NCI-H2171 treated with DMSO at 0.1 percent for 48 hours (cell line): Measurements from ENCODE around the gene LTB.

Source experiments
- DNase-seq: peaks from one replicate; lab custom pipeline; 2025; lab: John Stamatoyannopoulos, UW

LTB gene

GRCh38 chr6:31551371-31551770 is 30.9 kb downstream of the LTB start:
- DNase-seq = peak; percentile 13

- DNase-seq = no peak
Observed at GRCh38 chr6:31548544-31548873, 33.7 kb downstream of the LTB start.

GRCh38 chr6:31547727-31548543 is 34.3 kb downstream of the LTB start:
- no peak for DNase-seq

GRCh38 chr6:31546958-31547726 is 35.1 kb downstream of the LTB start, which contains the start of gene NFKBIL1:
NFKBIL1 (plus strand) TSS chr6:31547608; CDS start chr6:31547695, 87 bp downstream.
- DNase-seq = peak; percentile 99

- DNase-seq = peak; percentile 98
Observed at GRCh38 chr6:31546339-31546957, 35.8 kb downstream of the LTB start, which contains the start of gene ATP6V1G2. ATP6V1G2 (minus strand) TSS chr6:31546608; CDS start chr6:31546559, 49 bp downstream.

GRCh38 chr6:31545291-31545690 is 36.9 kb downstream of the LTB start:
- DNase-seq = no peak

- no peak for DNase-seq
Observed at GRCh38 chr6:31544676-31545075, 37.5 kb downstream of the LTB start.

GRCh38 chr6:31543639-31544038 is 38.6 kb downstream of the LTB start:
- no peak for DNase-seq

- DNase-seq = peak; percentile 98
Observed at GRCh38 chr6:31541658-31542521, 40.3 kb downstream of the LTB start, which contains the start of gene DDX39B. DDX39B (minus strand) TSS chr6:31542003; CDS start chr6:31540532, 1,471 bp downstream.

- peak; percentile 72 for DNase-seq
Observed at GRCh38 chr6:31541059-31541657, 41.1 kb downstream of the LTB start.

GRCh38 chr6:31540640-31541039 is 41.6 kb downstream of the LTB start:
- DNase-seq = no peak

GRCh38 chr6:31538805-31539400 is 43.3 kb downstream of the LTB start:
- DNase-seq = no peak

GRCh38 chr6:31535538-31536324 is 46.5 kb downstream of the LTB start:
- no peak for DNase-seq

GRCh38 chr6:31534521-31535040 is 47.6 kb downstream of the LTB start:
- DNase-seq = no peak

GRCh38 chr6:31534011-31534410 is 48.2 kb downstream of the LTB start:
- no peak for DNase-seq

GRCh38 chr6:31533455-31533841 is 48.8 kb downstream of the LTB start:
- no peak for DNase-seq

GRCh38 chr6:31532644-31533454 is 49.4 kb downstream of the LTB start:
- DNase-seq = no peak

GRCh38 chr6:31531771-31532643 is 50.2 kb downstream of the LTB start:
- DNase-seq = no peak
